IPS-NIHi7 (cell line): ENCODE data around the gene STAG3.
"Not testable (repeated sequence)": the region's sequence is repeated elsewhere in the genome, so short reads cannot be mapped to it uniquely, and the experiment has no call there.

ENCODE experiments used
- DNase-seq: peaks from one replicate; pipeline ENCODE4 v3.0.0; 2012; ENCODE audit warnings: mixed read lengths; ENCODE audit errors: extremely low spot score

STAG3 gene

GRCh38 chr7:100171840-100172239 is 5.9 kb upstream of the STAG3 start:
- DNase-seq: no peak

- DNase-seq: no peak
These were observed 3.8 kb upstream of the STAG3 start for GRCh38 chr7:100173806-100174495.

GRCh38 chr7:100174582-100174981 is 3.1 kb upstream of the STAG3 start:
- no peak for DNase-seq

GRCh38 chr7:100175296-100175935 is 2.3 kb upstream of the STAG3 start:
- DNase-seq: no peak

- no peak for DNase-seq
These were observed 1.3 kb upstream of the STAG3 start for GRCh38 chr7:100176096-100177044.

GRCh38 chr7:100180084-100180483 is 2.4 kb downstream of the STAG3 start:
- not testable (repeated sequence) for DNase-seq

- not testable (repeated sequence) for DNase-seq
These were observed 4.9 kb downstream of the STAG3 start for GRCh38 chr7:100182616-100183015.

- not testable (repeated sequence) for DNase-seq
These were observed 5.4 kb downstream of the STAG3 start for GRCh38 chr7:100183090-100183489.

GRCh38 chr7:100185726-100186125 is 8.0 kb downstream of the STAG3 start:
- DNase-seq: no peak

- DNase-seq: no peak
These were observed 11.3 kb downstream of the STAG3 start for GRCh38 chr7:100189061-100189460.

GRCh38 chr7:100190048-100190711 is 12.5 kb downstream of the STAG3 start:
- DNase-seq: no peak

GRCh38 chr7:100191775-100192174 is 14.1 kb downstream of the STAG3 start:
- no peak for DNase-seq

GRCh38 chr7:100192281-100192862 is 14.7 kb downstream of the STAG3 start:
- DNase-seq: not testable (repeated sequence)

- no peak for DNase-seq
These were observed 15.3 kb downstream of the STAG3 start for GRCh38 chr7:100192969-100193368.

- DNase-seq: no peak
These were observed 17.5 kb downstream of the STAG3 start for GRCh38 chr7:100195222-100195621.

- DNase-seq: not testable (repeated sequence)
These were observed 18.2 kb downstream of the STAG3 start for GRCh38 chr7:100195901-100196322.

GRCh38 chr7:100198266-100198665 is 20.5 kb downstream of the STAG3 start:
- no peak for DNase-seq

- DNase-seq: no peak
These were observed 23.0 kb downstream of the STAG3 start for GRCh38 chr7:100200693-100201092.

- DNase-seq: no peak
These were observed 26.7 kb downstream of the STAG3 start for GRCh38 chr7:100204454-100204853.

GRCh38 chr7:100208911-100209408 is 31.2 kb downstream of the STAG3 start:
- no peak for DNase-seq

- no peak for DNase-seq
These were observed 31.8 kb downstream of the STAG3 start for GRCh38 chr7:100209493-100209892.
